ENCODE data around the gene STON2.

Gene STON2

GRCh38 chr14:81298122-81298521 is 102.0 kb downstream of the STON2 start:
- H3K4me3 ChIP-seq (ENCODE audit: low read length) = no peak overlapping the region
- no peak for TF ChIP-seq ZNF274 (IDR thresholded peaks at IDR 0.05; ENCODE audit: low read depth, low read length)

- no peak for TF ChIP-seq ZNF274 (IDR thresholded peaks at IDR 0.05; ENCODE audit: low read depth, low read length)
- H3K4me3 ChIP-seq (ENCODE audit: low read length) = no peak overlapping the region
Measured at GRCh38 chr14:81295958-81296923, 103.9 kb downstream of the STON2 start.

GRCh38 chr14:81289516-81289915 is 110.6 kb downstream of the STON2 start:
- H3K4me3 ChIP-seq (ENCODE audit: low read length) = no peak overlapping the region
- TF ChIP-seq ZNF274 (IDR thresholded peaks at IDR 0.05; ENCODE audit: low read depth, low read length) = no peak

GRCh38 chr14:81286574-81287370 is 113.4 kb downstream of the STON2 start:
- TF ChIP-seq ZNF274 (IDR thresholded peaks at IDR 0.05; ENCODE audit: low read depth, low read length) = no peak
- H3K4me3 ChIP-seq (ENCODE audit: low read length) = no peak overlapping the region

- H3K4me3 ChIP-seq (ENCODE audit: low read length) = no peak overlapping the region
- TF ChIP-seq ZNF274 (IDR thresholded peaks at IDR 0.05; ENCODE audit: low read depth, low read length) = no peak
Measured at GRCh38 chr14:81285245-81285644, 114.9 kb downstream of the STON2 start.

GRCh38 chr14:81281332-81281731 is 118.8 kb downstream of the STON2 start:
- no peak overlapping the region for H3K4me3 ChIP-seq (ENCODE audit: low read length)
- no peak for TF ChIP-seq ZNF274 (IDR thresholded peaks at IDR 0.05; ENCODE audit: low read depth, low read length)

- no peak overlapping the region for H3K4me3 ChIP-seq (ENCODE audit: low read length)
- no peak for TF ChIP-seq ZNF274 (IDR thresholded peaks at IDR 0.05; ENCODE audit: low read depth, low read length)
Measured at GRCh38 chr14:81280136-81280791, 119.9 kb downstream of the STON2 start.

GRCh38 chr14:81277096-81277495 is 123.0 kb downstream of the STON2 start:
- no peak overlapping the region for H3K4me3 ChIP-seq (ENCODE audit: low read length)
- no peak for TF ChIP-seq ZNF274 (IDR thresholded peaks at IDR 0.05; ENCODE audit: low read depth, low read length)

- H3K4me3 ChIP-seq (ENCODE audit: low read length) = no peak overlapping the region
- TF ChIP-seq ZNF274 (IDR thresholded peaks at IDR 0.05; ENCODE audit: low read depth, low read length) = no peak
Measured at GRCh38 chr14:81276073-81277069, 123.8 kb downstream of the STON2 start.

- TF ChIP-seq ZNF274 (IDR thresholded peaks at IDR 0.05; ENCODE audit: low read depth, low read length) = no peak
Measured at GRCh38 chr14:81275305-81276072, 124.6 kb downstream of the STON2 start.

GRCh38 chr14:81273961-81274575 is 126.1 kb downstream of the STON2 start:
- no peak for TF ChIP-seq ZNF274 (IDR thresholded peaks at IDR 0.05; ENCODE audit: low read depth, low read length)
- H3K4me3 ChIP-seq (ENCODE audit: low read length) = no peak overlapping the region

More at GRCh38 chr14:81275305-81276072, 124.6 kb downstream of the STON2 start:
- no peak overlapping the region for H3K4me3 ChIP-seq (ENCODE audit: low read length)

GRCh38 chr14:81273521-81273920 is 126.6 kb downstream of the STON2 start:
- no peak overlapping the region for H3K4me3 ChIP-seq (ENCODE audit: low read length)
- TF ChIP-seq ZNF274 (IDR thresholded peaks at IDR 0.05; ENCODE audit: low read depth, low read length) = no peak
